ENCODE results near the gene ATP5MG. TPM values are rescaled to one million over a fixed set of nuclear protein-coding genes. Genes with fewer than 3 reads are reported as not detected.

The ATP5MG gene
- total and polyA plus RNA-seq, 2 of the 8 experiments (the other 6 are each of a cell fraction or from before 2014, with no cell fraction given), result 237 to 464 TPM

DNA sequence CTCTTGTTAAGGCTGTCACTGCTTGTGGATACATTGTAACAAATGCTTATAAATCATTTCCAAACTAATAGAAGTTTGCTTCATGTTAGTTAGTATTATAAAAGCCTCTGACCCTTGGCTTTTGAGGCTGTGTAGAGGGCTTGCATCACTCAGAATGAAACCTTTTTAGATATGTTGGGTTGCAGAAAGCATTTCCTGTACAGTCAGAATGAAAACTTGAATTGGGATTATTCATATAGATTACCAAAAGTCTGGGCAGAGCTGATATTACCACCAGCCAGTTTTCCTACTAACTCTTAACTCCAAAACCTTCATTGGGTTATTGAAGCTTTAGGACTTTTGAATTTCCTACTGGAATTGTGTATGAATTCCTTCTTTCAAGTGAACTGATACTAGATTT lies 46.9 kb downstream of the ATP5MG start (continued):
- TF ChIP-seq SAP30 (IDR thresholded peaks at IDR 0.05; ENCODE audit: insufficient read depth, insufficient replicate concordance, low read length), result no peak
